ENCODE measurements around the gene APOA4. TPM values are rescaled to one million over a fixed set of nuclear protein-coding genes. Genes with fewer than 3 reads are reported as not detected.

Gene APOA4
- total RNA-seq, 2 donors from 2014 or later = not detected

DNA sequence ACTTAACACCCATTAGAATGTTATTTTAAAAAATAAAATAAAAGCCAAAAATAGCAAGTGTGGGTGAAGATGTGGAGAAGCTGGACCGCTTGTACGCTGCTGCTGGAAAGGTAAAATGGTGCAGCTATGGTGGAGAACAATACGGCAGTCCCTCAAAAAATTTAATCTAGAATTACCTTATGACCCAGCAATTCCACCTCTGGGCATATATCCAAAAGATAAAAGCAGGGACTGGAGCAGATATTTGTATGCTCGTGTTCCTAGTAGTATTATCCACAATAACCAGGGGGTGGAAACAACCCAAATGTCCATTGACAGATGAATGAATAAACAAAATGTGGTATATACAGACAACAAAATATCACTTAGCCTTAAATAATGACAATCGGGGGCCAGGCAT, 25.3 kb downstream of the APOA4 start:
- DNase-seq (ENCODE audit: low spot score in 2 of 2) = no peak

DNA sequence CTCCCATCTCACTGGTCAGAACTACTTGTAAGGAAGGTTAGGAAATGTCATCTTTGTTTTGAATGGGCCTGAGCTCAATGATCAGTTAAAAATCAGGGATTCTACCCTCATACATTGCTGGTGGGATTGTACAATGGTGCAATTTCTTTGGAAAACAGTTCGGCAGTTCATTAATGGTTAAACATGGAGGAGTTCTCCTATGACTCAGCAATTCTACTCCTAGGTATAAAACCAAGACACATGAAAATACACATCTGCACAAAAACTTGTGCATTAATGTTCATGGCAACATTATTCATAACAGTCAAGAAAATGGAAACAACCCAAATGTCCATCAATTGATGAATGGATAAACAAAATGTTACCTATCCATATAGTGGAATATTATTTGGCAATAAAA, 26.6 kb downstream of the APOA4 start:
- Mint-ChIP-seq H3K36me3 (no peaks in the 10 kb centered on the region), H3K27ac (peak overlapping the region in 1 of 2 donors; percentile 21), H3K9me3 (no peaks in the 10 kb centered on the region)
- DNase-seq (ENCODE audit: low spot score in 2 of 2) = no peak
- ATAC-seq = no peak

More for the DNA sequence above, 25.3 kb downstream of the APOA4 start:
- H3K9me3 Mint-ChIP-seq = no peaks in the 10 kb centered on the region
- no peak for ATAC-seq
- H3K27ac Mint-ChIP-seq = no peak overlapping the region
- H3K36me3 Mint-ChIP-seq = no peaks in the 10 kb centered on the region

DNA sequence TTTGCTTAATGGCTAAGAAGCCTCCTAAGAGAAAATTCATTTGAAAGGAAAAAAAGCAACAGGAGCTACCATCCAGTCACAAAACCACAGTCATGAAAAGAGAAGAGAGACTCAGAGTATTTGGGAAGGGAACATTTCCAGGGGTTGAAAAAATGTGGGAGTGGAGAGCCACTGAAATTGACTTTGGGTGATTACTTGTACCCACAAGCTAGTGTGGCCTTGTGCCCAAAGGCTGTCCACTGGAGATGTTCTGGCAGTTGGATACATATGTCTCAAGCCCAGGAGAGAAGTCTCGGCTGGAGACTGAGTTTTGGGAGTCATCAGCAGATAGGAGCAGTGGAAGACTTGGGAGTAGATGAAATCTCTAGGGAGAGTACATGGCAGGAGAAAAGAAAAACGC, 28.3 kb downstream of the APOA4 start:
- Mint-ChIP-seq H3K36me3 (no peaks in the 10 kb centered on the region), H3K27ac (no peak overlapping the region), H3K9me3 (no peaks in the 10 kb centered on the region)
- no peak for ATAC-seq
- DNase-seq (ENCODE audit: low spot score in 2 of 2) = no peak

DNA sequence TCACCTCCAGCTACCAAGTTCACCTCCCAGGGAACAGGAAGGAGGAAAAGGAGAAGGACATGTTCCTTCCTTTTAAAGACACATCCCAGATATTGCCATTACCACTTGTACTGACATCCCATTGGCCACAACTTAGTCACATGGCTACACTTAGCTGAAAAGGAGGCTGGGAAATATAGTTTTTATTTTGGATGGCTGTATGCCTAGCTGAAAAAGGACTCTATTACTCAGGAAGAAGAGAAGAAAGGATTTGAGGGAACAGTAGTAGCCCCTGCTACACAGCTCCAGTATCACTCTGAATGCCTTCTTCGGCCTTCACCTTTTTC, 29.4 kb downstream of the APOA4 start:
- no peaks in the 10 kb centered on the region for H3K9me3 Mint-ChIP-seq
- no peak for ATAC-seq
- no peak overlapping the region for H3K27ac Mint-ChIP-seq
- no peak for DNase-seq (ENCODE audit: low spot score in 2 of 2)
- no peaks in the 10 kb centered on the region for H3K36me3 Mint-ChIP-seq

DNA sequence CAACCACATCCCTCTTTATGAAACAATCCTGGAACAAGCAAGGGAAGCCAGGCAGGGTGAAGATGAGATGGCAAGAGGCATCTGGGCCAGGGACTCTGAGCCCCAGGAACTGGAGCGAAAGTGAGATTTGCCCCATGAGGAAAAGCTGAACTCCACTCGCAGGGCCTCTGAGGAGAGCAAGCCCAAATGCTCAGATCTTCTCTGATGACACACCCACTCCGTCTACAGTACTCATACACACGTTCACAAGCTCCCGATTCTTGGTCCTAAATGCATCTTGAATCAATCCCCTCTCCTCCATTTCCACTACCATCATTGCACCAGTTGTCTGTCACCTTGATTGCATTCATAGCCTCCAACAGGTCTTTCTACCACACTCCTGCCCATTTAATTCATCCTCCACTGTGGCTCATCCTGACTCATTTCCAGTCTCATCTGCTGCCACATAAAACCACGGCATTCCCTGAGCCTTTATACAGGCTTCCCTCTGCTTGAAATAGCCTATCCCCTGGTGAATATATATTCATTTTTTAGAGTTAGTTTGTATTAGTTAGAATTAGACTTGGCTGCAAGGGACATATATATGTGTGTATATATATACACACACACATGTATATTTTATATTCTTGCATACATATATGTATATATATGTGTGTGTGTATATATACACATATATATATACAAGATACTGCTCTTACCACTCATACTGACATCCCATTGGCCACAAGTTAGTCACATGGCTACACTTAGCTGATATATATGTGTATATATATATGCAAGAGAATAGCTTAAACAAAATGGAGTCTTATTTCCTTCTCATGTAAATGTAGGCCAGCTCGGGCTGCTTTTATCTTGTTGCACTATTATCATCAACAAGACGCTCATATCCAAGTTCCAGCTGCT, 30.0 kb downstream of the APOA4 start:
- DNase-seq (ENCODE audit: low spot score in 2 of 2) (no peak), ATAC-seq (no peak)
- H3K9me3 Mint-ChIP-seq = no peaks in the 10 kb centered on the region
- no peak overlapping the region for H3K27ac Mint-ChIP-seq
- H3K36me3 Mint-ChIP-seq = peaks cover 0 to 2% of the 10 kb centered on the region in 2 donors

DNA sequence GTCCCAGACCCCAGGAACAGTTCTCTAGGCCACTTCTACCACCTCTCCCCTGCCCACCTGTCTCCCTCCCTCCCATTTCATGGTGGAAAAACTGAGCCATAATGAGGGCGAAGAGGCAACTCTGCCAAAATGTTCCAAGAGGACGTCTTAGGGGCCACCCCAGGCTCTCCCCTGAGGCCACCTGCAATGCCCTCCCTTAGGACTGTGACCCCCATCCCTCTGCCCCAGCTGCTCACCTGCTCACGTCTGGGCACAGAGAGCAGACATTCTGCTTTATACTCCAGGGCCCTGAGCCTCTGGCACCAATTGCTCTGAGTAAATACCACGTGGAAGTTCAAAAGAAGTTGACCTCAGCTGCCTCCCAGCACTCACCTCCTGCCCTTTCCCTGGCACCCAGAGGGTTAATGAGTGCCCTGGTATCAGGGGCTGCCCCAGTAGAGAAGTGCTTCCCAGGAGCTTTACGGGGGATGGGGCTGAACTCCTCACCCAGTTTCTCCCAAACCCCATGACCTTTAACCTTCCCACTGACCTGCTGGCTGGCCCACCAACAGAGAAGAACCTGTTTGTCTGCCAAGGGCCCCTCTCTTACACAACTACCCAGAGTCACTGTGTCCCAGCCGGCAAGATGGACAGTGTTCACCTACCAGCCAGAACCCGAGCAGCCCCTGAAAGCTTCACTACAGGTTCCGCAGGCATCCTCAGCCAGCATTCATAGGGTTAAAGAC, 30.8 kb downstream of the APOA4 start:
- ATAC-seq (no peak), DNase-seq (ENCODE audit: low spot score in 2 of 2) (no peak)
- H3K36me3 Mint-ChIP-seq = peaks cover 1 to 7% of the 10 kb centered on the region in 2 donors
- no peak overlapping the region for H3K27ac Mint-ChIP-seq
- H3K9me3 Mint-ChIP-seq = no peaks in the 10 kb centered on the region

DNA sequence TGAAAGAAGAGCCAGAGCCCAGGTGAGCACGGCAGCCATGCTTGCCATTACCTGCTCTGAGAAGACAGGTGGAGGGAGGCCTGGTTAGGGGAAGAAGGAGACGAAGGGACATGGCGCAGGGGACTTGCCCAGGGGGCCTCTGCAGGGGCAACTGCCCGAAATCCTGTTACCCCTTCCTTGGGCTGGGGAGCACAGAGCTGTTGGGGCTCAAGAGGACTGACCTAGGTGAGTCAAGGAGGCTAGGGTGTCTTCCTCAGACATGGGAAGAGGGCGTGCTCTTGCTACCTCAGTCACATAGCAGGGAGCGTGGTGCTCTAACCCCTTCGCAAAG, 31.3 kb downstream of the APOA4 start, which contains the start of gene APOA5:
APOA5 (minus strand) TSS at position 67 of the 331 bp plus-strand sequence; CDS start at position 48, 19 bp downstream.
- DNase-seq (ENCODE audit: low spot score in 2 of 2) (no peak), ATAC-seq (no peak)
- Mint-ChIP-seq H3K36me3 (peaks cover 7 to 12% of the 10 kb centered on the region in 2 donors), H3K27ac (no peak within 1 kb of the TSS), H3K9me3 (no peaks in the 10 kb centered on the region)

DNA sequence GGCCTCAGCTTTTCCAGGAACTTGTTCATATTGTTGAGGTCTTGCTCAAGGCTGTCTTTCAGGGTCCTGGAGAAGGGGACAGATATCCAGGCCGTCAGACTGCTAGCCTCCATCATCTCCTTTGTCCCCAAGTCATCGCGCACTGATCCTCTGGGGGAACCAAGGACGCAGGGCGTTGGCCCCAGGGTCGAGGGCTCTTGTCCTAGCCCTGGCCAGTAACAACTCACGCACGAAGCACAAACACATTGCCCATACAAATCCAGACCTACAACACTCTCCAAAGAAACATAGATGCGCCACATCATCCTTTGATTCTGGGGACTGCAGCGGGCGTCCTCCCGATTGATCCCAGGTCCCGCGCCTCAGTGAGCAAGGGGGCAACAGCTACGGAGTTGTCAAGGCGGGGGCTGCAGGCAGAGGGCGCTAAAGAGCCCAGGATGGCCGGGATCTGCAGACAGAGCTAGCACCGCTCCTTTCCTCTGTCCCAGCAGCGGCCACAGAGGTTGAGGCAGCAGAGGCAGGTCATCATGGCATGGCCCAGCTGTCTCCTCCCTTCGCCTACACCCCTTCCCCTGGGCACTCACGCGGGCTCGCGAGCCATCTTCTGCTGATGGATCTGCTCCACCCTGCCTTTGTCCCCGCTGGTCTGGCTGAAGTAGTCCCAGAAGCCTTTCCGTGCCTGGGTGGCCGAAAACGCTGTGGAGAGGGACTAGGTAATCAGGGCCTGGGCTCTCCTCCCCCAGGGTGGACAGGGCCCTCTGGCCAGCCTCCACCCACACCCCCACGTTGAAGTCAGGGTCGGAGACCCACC, 31.9 kb downstream of the APOA4 start:
- Mint-ChIP-seq H3K9me3 (no peaks in the 10 kb centered on the region), H3K36me3 (peaks cover 7 to 17% of the 10 kb centered on the region in 2 donors), H3K27ac (no peak overlapping the region)
- DNase-seq (ENCODE audit: low spot score in 2 of 2) (peak; percentile 73 to 86), ATAC-seq (peak; percentile 56 to 75)

DNA sequence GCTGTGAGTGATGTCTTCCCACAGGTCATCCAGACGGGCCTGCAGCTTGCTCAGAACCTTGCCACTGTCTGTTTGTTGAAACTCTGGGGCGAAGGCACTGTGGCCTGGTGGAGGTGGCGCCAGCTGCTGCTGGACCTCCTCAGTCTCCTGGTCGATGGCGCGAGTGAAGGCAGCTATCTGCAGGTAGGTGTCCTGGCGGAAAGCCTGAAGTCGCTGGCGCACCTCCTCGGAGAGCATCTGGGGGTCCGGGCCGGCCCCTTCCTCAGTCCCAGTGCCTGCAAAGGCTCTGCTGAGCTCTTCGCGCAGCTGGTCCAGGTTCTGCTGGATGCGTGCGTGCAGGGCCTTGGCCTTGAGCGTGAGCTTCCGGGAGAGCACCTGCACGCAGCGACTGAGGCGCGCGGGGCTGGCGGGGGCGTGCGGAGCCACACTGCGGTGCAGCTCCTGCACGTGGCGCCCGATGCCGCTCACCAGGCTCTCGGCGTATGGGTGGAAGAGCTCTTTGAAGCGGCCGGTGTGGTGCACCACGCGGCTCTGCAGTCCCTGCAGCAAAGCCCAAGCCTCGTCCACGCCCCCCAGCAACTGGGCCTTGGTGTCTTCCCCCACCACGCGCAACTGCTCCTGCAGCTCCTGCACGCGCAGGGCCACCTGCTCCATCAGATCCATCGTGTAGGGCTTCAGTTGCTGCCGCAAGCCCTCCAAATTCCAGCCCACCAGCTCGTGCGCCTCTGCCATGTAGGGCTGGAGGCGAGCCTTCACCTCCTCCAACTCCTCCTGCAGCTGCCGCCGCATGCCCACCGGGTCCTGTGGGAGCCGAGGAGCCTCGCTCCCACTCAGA, 32.7 kb downstream of the APOA4 start:
- peaks cover 8 to 20% of the 10 kb centered on the region in 2 donors for H3K36me3 Mint-ChIP-seq
- H3K9me3 Mint-ChIP-seq = no peaks in the 10 kb centered on the region
- DNase-seq (ENCODE audit: low spot score in 2 of 2) = no peak
- ATAC-seq = no peak
- H3K27ac Mint-ChIP-seq = no peak overlapping the region

DNA sequence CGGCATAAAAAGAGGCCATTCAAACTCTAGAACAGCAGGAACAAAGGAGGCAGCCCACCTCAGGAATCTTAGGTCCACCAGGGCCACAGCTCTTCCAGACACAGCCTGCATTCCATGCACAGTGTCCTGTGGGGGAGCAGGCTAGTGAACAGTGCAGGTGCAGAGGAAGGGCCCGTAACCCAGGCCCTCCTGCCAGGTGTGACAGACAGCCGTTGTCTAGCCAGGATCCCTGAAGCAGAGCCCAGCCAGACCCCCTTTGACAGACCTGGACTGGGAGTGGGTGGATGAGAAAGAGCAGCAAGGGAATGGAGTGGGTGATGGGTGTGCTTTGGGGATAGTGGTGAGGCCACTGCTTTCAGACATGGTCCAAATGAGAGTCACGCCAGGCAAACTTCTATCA, 34.1 kb downstream of the APOA4 start:
- DNase-seq (ENCODE audit: low spot score in 2 of 2) (no peak), ATAC-seq (no peak)
- Mint-ChIP-seq H3K36me3 (peaks cover 22 to 34% of the 10 kb centered on the region in 2 donors), H3K27ac (peak overlapping the region in 1 of 2 donors; percentile 95), H3K9me3 (no peaks in the 10 kb centered on the region)

DNA sequence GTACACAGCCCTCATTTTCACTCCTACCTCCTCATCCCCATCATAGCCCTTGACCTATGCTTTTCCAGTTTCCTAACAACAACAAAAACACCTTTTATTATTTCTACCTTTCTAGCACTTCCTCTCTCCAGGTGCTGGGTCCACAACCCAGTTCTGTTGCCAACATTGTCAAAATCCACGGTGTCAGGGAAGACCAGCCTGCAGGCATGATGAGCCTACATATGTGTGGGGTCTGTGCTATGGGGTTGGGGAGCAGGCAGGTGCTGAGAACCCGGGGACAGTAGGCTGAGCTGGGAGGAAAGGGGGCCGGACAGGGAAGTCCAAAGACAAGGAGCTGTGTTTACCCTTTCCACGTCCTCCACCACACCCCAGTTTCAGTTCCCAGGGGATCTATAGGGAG, 34.6 kb downstream of the APOA4 start:
- no peak for ATAC-seq
- H3K9me3 Mint-ChIP-seq = no peaks in the 10 kb centered on the region
- DNase-seq (ENCODE audit: low spot score in 2 of 2) = no peak

DNA sequence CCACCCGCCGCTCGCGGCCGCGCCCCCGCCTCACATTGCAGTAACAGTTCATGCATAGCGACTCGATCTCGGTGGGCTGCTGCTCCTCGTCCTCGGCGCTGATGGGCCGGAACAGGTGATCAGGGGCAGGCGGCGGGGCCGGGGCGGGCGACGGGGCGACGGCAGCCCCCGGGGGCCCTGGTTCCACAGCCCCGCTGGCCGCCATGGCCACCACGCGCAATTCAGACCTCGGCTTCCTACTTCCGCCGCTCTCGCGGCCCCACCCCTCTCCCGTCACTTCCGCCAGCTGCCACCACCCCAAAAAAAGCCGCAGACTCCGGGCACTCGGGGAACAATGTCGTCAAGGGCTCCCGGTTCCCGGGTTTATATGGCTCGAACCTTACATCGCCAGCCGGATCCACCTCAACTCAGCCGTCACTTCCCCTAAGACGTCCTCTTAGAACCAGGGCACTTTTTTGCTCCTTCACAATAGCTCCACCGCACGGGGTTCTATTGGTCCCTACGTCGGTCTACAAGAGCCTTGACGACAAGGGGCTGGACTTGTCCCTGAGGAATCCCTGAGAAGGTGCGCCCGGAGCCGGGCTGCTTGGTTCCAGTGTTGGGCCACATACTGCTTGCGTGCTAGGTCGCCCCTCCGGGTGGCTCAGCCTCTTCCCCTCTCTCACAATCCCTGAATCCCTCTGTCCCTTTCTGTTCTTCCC, 35.2 kb downstream of the APOA4 start, which contains the start of gene ZPR1:
ZPR1 (minus strand) TSS at position 238 of the 701 bp plus-strand sequence; CDS start at position 205, 33 bp downstream.
- H3K36me3 Mint-ChIP-seq = peaks cover 30 to 40% of the 10 kb centered on the region in 2 donors
- ATAC-seq (peak; percentile 88 to 91), DNase-seq (ENCODE audit: low spot score in 2 of 2) (peak; percentile 77 to 87)
- H3K27ac Mint-ChIP-seq = peak within 1 kb of the TSS; percentile 95 to 96
- H3K9me3 Mint-ChIP-seq = no peaks in the 10 kb centered on the region

More for the DNA sequence above, 34.6 kb downstream of the APOA4 start:
- Mint-ChIP-seq H3K27ac (peak overlapping the region; percentile 95 to 96), H3K36me3 (peaks cover 24 to 34% of the 10 kb centered on the region in 2 donors)

DNA sequence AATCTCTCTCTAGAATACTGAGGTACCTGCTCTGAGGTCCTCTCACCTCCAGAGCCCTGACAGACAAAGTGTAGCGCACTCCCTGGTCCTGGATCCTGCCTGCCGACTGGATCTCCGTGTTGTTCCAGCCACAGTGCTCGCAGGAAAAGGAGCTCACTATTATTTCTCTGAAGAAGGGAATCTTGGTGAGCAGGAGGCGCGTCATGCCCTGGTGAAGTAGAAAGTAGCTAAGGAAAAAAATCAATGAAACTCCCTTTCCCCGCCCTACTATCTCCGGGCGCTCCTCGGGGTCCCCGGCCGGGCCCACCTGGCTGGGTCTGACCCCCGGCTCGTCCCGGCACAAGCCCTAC, 35.7 kb downstream of the APOA4 start:
- Mint-ChIP-seq H3K27ac (peak overlapping the region; percentile 44 to 95), H3K36me3 (peaks cover 35 to 43% of the 10 kb centered on the region in 2 donors), H3K9me3 (no peaks in the 10 kb centered on the region)
- ATAC-seq = no peak
- no peak for DNase-seq (ENCODE audit: low spot score in 2 of 2)

DNA sequence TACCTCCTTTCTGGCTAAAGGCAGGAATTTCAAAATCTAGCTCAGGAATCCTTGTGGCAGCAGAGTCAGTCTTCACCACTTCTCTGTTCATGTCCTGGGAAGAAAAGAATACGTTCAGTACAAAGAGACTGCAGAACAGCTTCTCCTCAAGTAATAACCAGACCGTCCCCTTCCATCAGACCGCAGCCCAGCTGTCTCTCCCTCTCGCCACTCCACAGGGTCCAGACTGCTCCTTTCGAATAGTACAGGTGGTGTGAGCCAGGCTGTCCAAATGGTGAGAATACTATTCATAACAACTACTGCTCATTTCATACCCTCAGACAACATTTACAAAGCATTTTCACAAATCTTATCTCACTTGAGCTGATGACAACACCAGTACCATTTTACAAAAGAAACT, 36.1 kb downstream of the APOA4 start:
- peak overlapping the region; percentile 73 to 95 for H3K27ac Mint-ChIP-seq
- peaks cover 40 to 47% of the 10 kb centered on the region in 2 donors for H3K36me3 Mint-ChIP-seq
- H3K9me3 Mint-ChIP-seq = no peaks in the 10 kb centered on the region
- no peak for DNase-seq (ENCODE audit: low spot score in 2 of 2)
- ATAC-seq = no peak

DNA sequence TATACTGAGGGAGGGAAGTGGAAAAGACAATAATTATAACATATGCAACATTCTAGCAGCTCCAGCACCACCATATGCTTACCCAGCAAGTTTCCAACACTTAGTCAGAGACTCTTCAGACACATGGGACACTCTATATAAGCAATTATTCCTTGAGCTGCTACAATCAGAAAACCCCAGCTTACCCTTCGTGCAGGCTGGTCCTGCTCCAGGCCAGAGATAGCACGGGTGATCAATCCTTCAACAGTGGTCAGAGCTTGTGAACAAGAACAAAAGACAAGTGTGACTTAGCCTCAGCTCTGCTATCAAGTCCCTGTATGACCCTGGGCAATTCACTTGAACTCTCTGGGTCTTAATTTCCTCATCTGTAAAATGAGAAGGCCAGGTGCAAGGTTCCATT, 36.8 kb downstream of the APOA4 start:
- no peaks in the 10 kb centered on the region for H3K9me3 Mint-ChIP-seq
- peaks cover 44 to 51% of the 10 kb centered on the region in 2 donors for H3K36me3 Mint-ChIP-seq
- DNase-seq (ENCODE audit: low spot score in 2 of 2) = no peak
- no peak for ATAC-seq
- H3K27ac Mint-ChIP-seq = peak overlapping the region in 1 of 2 donors; percentile 95

Measured in activated naive CD4-positive, alpha-beta T cell treated with anti-CD3 and anti-CD28 coated beads, Interleukin-2, amount 50 U/mL, for 72 hours (primary cell).